Kidney glomerular epithelial cell (primary cell): ENCODE measurements around the gene PTDSS2.
A peak's percentile ranks its signal among the peaks of the same experiment; 100 is the strongest.

Experiments used
- DNase-seq: peaks from one replicate; lab custom pipeline; 2025; lab: John Stamatoyannopoulos, UW

The PTDSS2 gene

GRCh38 chr11:450809-451451 lies 851 bp downstream of the PTDSS2 start:
- DNase-seq = peak; percentile 58

GRCh38 chr11:451738-452137 lies 1.7 kb downstream of the PTDSS2 start:
- DNase-seq = no peak

- no peak for DNase-seq
These were observed 2.2 kb downstream of the PTDSS2 start for GRCh38 chr11:452203-452744.

- no peak for DNase-seq
These were observed 2.9 kb downstream of the PTDSS2 start for GRCh38 chr11:452916-453527.

GRCh38 chr11:453564-453963 lies 3.5 kb downstream of the PTDSS2 start:
- no peak for DNase-seq

GRCh38 chr11:454043-454442 lies 4.0 kb downstream of the PTDSS2 start:
- no peak for DNase-seq

- no peak for DNase-seq
These were observed 4.9 kb downstream of the PTDSS2 start for GRCh38 chr11:454801-455565.

- DNase-seq = no peak
These were observed 5.6 kb downstream of the PTDSS2 start for GRCh38 chr11:455566-456147.

- no peak for DNase-seq
These were observed 6.5 kb downstream of the PTDSS2 start for GRCh38 chr11:456533-456932.

GRCh38 chr11:457111-457760 lies 7.2 kb downstream of the PTDSS2 start:
- DNase-seq = no peak

- DNase-seq = no peak
These were observed 9.6 kb downstream of the PTDSS2 start for GRCh38 chr11:459511-460220.

GRCh38 chr11:460331-461199 lies 10.5 kb downstream of the PTDSS2 start:
- DNase-seq = no peak

GRCh38 chr11:461626-462025 lies 11.5 kb downstream of the PTDSS2 start:
- DNase-seq = no peak

GRCh38 chr11:462107-462890 lies 12.2 kb downstream of the PTDSS2 start:
- no peak for DNase-seq

GRCh38 chr11:464316-464715 lies 14.2 kb downstream of the PTDSS2 start:
- DNase-seq = no peak

- DNase-seq = no peak
These were observed 15.9 kb downstream of the PTDSS2 start for GRCh38 chr11:465896-466530.

- DNase-seq = no peak
These were observed 18.0 kb downstream of the PTDSS2 start for GRCh38 chr11:468036-468435.

- DNase-seq = no peak
These were observed 18.4 kb downstream of the PTDSS2 start for GRCh38 chr11:468493-468892.

GRCh38 chr11:469026-469683 lies 19.1 kb downstream of the PTDSS2 start:
- DNase-seq = peak; percentile 69
